SHP77 treated with DMSO at 0.1 percent for 48 hours (cell line): ENCODE results near the gene EPX.

Source experiments
- DNase-seq: peaks from one replicate; lab custom pipeline; 2025; lab: John Stamatoyannopoulos, UW

The EPX gene

DNA sequence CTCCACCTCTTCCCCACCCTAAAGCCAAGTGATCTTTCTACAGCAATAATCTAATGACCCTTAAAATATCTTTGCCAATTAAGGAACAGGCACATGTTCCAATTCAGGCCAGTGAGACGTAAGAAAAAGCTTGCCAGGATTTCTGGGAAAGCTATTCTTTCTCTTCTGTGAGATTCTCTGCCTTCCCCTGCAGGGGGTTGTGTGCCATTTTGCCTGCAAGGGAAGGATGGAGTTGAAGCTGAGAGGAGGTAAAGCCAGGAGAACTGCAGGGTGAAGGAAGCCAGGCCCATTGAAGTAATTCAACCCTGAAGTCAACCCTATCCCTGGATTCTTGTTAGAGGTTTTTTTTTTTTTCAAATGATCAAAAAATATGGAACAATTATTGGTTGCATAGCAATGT lies 36.9 kb downstream of the EPX start:
- DNase-seq: no peak

DNA sequence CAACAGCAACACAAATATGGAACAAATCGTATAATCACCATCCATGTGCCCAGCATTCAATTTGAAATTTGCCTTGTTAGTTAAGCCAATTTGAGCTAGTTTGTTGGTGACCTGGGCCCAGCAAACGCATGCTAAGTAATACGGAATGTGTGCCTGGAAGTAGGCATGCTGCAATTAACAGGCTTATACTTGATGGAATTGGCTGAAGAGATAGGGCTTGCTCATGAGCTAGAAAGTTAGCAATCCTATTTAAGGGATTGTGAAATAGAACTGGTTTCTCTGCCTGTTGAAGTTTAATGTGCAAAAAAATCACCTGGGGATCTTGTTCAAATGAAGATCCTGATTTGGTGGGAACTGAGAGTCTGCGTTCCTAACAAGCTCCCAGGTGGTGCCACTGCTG lies 37.4 kb downstream of the EPX start:
- no peak for DNase-seq

DNA sequence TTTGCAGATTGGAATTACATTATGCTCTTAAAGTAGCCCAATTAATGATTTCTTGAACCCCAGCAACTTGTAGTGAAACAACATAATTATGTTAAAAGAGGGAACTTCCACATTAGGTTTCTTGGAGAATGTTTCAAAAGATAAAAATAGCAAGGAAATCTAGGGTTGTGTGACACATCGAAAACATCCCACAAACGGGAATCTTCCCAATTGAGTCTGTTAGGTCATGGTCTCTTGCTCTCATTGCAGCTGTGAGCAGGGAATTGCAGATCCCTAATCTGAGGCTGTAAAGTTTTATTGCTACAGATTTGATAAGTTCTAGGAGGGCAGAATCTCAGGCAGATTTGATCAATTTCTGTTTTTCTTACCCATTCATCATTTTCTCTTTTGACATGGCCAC lies 39.1 kb downstream of the EPX start:
- no peak for DNase-seq

DNA sequence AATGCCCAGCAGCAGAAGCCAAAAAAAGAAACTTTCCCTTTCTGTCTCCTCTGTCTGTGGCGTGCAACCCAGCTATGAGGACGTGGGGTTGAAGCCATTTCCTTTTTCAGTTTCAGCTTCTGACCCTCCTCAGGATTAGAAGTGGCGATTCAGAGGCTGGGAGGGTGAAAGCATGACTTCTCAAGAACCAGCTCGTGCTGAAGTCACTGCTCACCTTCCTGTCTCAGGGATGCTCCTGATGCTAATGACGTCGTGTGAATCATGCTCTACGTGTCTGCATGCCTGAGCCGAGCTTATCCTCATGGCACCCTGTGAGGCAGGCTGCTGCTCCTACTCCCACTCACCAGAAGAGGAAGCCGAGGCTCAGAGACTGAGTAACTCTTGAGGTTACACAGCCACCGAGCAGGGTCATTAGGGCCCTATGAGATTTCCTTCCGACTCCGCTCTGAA lies 40.2 kb downstream of the EPX start:
- DNase-seq: no peak

DNA sequence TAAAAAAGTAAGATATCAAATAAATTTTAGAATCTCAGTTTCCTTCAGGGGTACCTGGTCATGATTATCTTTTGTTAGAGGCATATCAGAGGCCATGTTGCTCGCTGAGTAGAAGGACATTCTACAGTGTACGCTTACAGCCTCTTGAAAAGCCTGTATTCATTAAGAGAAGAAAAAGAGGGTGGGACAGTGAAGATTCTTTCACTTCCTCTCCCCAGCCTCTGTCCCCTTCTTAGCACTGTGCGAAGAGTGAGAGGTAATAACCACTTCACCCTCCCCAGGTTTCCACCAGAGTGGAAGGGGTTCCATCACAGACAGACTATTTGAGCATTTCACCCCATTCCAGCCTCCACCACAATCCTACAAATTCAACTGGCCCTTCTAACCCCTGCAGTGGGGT lies 41.0 kb downstream of the EPX start:
- DNase-seq: no peak

DNA sequence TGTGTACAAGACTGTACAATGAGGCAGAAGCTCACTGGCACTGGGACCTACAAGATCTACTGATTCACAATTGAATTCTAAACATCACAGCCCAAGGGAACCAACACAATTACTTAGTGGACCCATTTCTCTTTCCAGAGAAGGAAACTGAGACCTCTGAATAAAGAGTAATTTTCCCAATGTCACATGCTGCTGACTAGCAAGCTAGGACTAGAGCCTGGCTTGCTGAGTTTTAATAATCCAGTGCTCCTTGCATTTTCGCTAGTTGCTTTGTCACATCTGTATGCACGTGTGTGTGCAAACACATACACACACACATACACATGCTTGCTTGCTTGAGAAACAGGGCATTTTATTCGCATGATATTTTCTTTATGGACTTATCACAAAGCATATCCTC lies 42.0 kb downstream of the EPX start:
- DNase-seq: no peak

DNA sequence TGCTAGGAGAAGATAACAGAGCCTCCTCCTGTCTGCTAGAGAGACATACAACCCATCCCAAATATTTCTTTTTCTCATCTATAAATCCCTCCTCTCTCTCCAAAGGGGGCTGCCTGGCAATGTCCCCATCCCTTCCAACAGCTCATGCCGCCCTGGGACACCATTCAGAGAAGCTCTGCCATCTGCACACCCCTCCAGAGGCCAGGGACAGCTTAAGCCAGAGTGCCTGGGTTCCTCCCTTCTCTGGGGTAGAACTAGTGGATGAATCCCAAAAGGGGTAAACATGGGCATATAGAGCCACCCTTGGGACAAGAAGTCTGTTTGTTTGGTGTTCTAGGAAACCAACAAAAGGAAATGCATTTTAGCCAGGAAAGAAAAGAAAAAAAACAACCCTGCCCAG lies 43.3 kb downstream of the EPX start:
- DNase-seq: no peak

DNA sequence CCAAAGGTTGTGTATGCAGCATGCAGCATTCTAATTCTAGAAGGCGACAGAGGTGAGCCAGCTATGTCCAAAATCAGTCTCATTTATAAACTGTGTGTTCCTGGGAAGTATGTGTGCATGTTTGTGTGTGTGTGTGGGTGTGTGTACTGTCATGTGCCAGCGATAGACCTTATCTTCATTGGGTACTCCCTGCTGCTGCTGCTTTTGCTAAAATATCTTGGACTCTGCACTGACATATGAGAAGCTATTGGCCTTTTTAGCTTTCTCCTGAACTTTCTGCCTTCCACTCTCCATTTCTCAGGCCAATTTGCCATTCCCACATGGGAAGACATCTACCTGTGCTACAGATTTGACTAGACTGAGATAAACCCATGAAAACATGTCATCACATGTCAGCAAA lies 43.9 kb downstream of the EPX start:
- no peak for DNase-seq

DNA sequence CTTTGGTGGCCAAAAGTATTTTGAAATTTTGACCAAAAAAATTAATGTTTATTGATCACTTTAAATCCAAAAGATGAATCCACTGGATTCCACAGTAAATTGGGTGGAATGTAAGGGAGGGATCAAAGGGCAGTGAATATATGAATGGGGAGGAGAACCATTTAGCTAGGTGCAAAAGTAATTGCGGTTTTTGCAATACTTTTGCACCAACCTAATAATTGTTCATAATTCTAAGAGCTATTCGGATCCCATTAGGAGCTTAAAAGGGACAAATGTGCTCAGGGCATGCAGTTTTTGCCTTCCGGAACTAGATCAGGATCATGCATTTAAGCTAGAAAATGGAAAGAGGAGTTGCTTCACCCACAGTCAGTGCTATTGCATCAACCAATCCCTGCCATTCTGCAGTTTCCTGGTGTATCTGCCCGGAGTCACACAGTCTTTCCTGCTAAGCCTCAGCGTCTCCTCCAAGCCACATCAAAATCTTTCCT lies 45.7 kb downstream of the EPX start, which contains the start of gene LPO:
LPO (plus strand) TSS at position 438 of the 488 bp plus-strand sequence. CDS start 4,396 bp downstream, outside the sequence.
- no peak for DNase-seq

DNA sequence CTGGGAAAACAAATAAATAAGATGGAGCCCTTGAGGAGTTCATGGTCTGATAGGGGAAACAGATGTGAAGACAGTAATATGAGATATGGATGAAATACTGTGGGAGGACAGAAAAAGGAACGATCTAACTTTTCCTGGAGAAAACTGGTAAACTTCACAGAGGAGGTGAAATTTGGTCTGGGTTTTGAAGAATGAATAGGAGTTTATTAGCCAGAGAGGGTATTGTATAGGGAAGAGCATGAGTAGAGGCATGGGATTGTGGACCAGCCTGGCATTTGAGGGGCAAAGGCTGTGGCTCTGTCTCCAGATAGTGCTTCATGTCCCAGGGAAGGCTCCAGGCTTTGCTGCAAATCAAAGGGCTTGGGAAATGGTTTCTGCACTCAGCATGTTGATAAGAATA lies 47.5 kb downstream of the EPX start:
- DNase-seq: no peak

DNA sequence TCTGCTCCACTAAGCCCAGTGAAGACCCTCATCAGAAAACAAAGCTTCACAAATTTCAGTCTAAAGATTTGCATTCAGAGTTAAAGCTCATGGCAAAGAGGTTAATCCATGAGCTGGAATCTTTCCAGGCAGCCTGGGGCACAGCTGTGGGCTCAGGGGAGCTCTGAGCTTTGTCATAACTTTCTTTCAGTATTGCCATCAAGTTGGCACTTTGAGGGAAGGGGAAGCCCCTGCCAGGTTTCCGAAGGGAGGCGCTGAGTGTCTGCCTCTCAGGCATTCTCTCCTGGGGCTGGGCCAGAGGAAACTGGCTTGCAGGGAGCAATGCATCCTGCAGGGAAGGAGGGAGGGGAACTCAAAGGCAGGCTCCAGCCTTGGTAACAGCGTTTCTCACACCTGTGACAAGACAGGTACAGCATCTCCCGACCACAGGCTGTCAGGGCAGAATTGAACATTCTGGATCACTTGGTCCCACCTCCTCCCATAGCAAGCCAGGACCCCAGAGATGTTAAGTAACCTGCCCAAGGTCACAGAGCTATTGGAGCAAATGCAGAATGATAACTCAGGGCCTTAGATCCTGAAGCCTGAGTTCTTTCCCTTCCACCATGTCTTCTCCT lies 49.8 kb downstream of the EPX start:
- DNase-seq: no peak

DNA sequence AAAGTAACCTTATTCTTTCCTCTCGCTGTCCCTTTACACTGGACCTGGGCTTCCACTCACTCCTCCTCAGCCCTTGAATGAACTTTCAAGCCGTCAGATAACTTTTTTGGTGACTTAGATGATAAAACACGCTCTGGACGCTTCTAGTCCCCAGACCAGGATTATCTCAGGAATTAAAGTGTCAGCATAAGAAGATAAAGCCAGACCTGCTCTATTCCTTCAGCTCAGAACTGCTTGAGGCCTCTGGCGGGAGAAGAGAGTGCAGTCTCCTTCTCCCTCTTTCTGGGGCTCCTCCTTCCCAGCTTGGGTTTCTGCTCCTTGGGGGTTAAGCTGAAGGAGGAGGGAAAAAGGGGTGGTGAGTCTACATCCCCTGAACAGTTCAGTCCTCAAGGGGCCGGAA lies 52.4 kb downstream of the EPX start:
- no peak for DNase-seq

DNA sequence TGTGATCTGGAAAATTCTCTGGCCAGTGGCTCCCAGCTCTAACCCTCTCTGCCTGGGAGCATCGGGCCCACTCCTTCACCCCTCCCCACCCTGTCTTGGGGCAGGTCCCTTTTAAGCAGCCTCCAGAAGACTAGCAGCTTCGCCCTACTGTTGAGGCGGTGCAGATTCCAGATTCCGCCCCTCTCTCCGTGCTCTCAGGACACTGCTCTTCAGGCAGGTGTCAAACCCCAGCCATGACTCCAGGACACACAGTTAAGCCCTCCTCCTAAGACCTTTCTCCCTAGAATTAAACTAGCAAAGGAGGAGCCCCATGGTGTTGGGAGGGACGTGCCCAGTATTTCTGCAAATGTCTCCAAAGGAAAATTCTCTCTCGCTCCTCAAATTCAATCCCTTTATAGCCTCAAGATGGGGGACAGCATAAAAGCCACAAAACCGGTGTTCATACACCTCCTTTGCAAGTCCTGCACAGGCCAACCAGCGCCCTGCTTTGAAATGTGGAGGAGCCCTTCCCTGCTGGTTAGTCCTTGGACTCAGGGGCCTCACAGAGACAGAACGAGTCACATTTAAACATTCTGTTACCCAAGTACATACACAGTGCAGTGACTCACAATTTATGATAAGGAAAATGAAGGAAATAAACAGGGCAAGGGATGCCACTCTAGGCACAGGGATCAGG lies 53.0 kb downstream of the EPX start:
- no peak for DNase-seq

DNA sequence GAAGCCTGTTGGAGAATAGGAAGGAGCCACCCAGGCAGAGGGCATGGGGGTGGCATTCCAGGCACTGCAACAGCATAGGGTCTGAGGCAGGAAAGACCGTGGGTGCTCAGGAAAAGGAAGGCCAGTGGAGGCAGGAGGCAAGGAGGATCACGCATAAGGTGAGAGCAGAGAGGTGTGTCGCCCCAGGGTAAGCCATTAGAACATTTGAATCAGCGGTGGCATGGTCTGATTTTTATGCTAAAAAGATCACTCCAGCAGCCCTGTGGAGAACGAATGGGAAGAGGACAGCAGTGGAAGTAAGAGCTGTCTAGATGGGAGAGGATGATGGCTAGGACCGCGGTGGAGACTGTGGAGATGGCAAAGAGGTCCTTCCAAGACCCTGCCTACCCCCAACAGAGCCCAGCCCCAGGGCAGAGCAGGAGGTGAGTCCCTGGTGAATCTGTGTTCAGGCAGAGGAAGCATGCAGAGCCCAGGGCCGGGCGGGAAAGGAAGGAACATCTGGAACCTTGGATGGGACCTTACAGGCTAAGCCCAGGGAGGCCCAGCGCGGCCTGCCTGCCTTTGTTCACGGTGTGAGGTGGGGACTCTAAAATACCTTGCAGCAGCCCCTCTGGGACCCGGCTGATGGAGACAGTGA lies 53.7 kb downstream of the EPX start:
- no peak for DNase-seq

DNA sequence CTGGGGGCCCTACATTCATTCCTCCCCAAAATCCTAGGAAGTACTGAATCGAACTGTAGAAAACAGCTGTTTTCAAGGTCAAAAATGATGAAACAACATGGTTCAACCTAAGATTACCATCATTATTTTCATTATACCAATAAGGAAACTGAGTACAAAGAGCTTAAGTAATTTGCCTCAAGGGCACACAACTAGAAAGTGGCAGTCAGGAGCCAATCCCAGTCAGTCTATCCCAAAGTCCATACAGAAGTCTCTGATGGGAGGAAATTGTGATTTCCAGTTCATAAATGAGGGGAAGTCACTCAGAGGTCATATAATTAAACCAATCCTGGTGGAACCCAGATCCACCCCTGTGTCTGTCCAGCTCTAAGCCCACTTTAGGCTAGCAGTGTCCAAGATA lies 54.3 kb downstream of the EPX start:
- DNase-seq: no peak

DNA sequence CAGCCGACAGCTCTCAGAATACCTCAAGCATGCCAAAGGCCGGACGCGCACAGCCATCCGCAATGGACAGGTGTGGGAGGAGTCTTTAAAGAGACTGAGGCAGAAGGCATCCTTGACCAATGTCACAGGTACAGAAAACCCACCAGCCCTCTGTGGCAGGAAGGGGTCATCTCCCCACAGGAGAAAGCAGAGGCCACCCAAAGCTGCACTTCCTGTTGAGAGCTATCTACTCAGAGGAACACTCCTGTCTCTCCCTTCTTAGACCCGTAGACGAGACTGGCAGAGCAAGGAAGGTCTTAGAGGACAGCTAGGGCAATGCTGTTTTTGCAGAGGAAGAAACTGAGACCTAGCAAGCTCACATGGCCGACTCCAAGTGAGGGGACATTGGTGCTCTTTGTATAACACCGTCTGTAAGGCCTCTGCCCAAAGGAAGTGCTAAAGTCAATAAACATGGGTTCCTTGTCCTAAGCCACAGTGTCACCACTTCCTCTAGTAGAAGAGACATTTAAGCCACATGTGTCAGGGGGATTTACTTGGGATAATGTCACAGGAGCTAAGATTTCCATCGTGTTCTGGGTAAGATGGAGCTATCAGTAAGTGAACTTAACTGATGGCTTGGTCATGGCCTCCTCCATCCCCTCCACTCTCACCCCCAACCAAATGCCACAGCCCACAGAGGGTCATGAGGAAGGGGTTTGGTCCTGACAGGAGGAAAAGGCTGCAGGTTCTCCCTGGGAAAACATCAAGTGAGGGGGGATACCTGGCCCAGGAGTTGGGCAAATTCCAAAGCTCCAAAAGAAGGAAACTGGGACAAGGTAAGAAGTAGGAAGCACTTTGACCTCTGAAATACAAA lies 55.2 kb downstream of the EPX start:
- no peak for DNase-seq

DNA sequence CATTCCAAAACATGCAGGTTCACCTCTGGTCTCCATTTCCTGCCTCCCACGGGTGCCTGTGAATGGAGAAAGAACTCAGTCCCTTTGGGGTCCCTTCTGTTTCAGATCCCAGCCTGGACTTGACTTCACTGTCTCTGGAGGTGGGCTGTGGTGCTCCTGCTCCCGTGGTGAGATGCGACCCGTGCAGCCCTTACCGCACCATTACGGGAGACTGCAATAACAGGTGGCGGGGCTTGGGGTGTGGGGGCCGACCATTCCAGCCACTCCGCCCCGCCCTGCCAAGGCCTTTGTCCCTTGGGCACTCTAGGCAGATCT lies 56.4 kb downstream of the EPX start:
- DNase-seq: no peak

DNA sequence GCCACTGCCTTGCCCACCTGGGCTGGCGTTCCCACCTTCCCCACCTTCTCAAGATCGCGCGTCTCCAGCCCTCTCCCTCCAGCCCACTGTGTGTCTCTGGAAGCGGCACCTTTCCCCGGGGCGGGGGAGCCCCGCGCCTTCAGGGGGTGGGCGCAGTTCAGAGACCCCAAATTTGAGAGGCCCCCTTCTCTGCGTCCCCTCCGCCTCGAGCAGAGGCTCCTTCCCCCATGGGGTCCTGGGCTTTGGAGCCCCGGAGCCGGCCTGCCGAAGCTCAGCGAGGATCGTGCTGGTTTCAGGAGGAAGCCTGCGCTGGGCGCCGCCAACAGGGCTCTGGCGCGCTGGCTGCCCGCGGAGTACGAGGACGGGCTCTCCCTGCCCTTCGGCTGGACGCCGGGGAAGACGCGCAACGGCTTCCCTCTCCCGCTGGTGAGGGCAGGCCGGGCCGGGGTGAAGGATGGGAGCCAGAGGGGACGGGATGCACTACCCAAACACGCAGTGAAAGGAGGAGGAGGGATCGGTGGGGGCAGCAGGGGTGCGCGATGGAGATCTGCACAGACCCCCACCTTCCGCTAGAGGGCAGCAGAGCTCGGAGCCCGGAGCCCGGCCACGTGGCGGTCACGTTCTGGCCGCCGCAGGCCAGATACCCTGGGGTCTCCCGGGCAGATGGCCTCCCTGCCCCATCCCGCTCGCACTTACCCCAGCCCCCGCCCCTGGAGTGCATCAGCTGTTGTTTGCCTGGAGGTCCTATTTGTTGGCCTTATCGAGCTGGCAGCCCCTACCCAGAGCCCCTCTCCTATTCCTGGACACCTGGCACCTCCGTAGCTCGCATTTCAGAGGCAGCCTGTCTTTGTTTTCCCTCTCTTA lies 57.0 kb downstream of the EPX start:
- DNase-seq: no peak

DNA sequence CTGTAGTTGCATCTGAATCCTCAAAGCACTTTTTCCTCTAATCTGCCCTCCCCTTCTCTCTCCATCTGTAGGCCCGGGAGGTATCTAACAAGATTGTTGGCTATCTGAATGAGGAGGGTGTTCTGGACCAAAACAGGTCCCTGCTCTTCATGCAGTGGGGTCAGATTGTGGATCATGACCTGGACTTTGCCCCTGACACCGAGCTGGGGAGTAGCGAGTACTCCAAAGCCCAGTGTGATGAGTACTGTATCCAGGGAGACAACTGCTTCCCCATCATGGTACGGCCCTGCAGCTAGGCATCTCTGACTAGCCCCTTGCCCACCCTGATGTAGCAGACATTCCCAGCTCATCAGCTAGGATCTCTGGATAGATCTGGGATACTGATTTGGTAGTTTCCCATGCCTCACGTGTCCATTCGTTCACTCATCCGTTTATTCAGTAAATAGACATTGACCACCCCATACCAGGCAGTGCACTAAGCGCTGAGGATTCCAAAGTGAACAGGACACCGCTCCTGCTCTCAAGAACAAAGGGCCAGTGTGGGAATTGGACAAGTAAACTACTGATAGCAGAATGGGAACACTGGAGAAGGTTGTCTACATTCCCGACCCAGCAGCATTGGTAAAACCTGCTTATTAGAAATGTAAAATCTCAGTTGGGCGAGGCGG lies 58.0 kb downstream of the EPX start:
- no peak for DNase-seq

DNA sequence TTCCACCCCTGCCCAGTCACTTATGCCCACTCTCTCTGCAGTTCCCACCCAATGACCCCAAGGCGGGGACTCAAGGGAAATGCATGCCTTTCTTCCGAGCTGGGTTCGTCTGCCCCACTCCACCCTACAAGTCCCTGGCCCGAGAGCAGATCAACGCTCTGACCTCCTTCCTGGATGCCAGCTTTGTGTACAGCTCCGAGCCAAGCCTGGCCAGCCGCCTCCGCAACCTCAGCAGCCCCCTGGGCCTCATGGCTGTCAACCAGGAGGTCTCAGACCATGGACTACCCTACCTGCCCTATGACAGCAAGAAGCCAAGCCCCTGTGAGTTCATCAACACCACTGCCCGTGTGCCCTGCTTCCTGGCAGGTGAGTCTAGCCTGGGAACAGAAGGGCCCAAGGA lies 59.6 kb downstream of the EPX start:
- DNase-seq: no peak

DNA sequence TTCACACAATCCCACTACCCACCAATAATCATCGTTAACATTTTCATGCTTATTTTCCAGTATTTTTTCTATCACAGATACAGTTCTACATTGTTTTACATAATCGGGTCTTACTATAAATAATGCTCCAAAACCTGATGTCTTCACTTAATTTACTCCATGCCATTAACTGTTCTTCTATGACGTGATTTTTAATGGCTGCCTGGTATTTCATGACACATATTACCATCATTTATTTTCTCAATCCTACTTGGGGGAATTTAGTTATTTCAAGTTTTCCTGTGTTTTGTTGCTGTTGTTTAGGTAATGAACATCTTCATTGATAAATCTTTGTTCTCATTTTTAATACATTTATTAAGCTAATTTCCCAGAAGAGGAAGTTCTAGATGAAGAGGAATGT lies 60.6 kb downstream of the EPX start:
- DNase-seq: no peak
